ENCODE measurements around the gene LIN9.

Gene LIN9

DNA sequence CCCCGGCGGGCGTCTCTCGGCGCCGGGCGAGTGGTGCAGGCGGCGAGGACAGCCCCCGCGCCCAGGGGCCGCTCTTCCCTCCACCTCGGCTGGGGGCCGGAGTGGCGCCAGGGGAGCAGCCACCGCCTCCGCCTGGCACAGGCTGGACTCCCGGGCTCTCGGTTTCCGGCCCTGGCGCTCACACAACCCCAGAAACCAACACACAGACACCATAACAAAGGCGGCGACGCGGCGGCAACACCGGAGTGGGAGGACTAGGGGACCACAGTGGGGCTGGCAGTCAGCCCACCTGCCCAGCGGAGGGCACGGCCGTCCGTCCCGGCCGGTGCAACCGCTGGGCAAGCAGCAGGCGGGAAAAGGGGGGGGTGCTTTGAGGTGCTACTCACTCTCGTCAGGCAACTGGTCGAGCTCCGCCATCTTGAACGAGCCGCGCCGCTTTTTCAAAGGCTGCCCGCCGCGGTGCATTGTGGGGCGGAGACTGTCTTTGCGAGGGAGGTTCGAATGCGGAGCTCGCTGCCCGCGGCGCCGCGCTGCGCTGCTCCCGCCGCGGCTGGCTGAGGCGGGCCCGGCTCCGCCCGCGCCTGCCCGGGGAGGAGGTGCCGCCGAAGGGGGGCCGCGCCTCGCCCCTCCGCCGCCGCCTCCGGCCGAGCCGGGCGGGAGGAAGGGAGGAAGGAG lies at the start of gene LIN9:
Gene LIN9, minus strand, starts transcription at position 442 of the 675 bp plus-strand sequence. Its CDS starts 25 bp downstream, at position 417.
- Histone ChIP-seq H3K9me3 (ENCODE audit: control insufficient read depth, low read length) (no peaks in the 10 kb centered on the region), H3K36me3 (ENCODE audit: control insufficient read depth, insufficient read depth, low read length) (no peaks in the 10 kb centered on the region), H3K4me1 (ENCODE audit: control insufficient read depth, insufficient read depth, low read length) (peaks cover 22% of the 10 kb centered on the region), H3K27me3 (ENCODE audit: control insufficient read depth, insufficient read depth, low read length) (no peaks in the 10 kb centered on the region), H3K4me3 (ENCODE audit: low read length) (peak within 1 kb of the TSS; percentile 57), H3K9ac (ENCODE audit: low read length) (peak within 1 kb of the TSS; percentile 90)

- Histone ChIP-seq H3K4me1 (ENCODE audit: control insufficient read depth, insufficient read depth, low read length) (no peaks in the 10 kb centered on the region), H3K4me3 (ENCODE audit: low read length) (no peak overlapping the region), H3K36me3 (ENCODE audit: control insufficient read depth, insufficient read depth, low read length) (no peaks in the 10 kb centered on the region), H3K9ac (ENCODE audit: low read length) (no peak overlapping the region), H3K27me3 (ENCODE audit: control insufficient read depth, insufficient read depth, low read length) (no peaks in the 10 kb centered on the region), H3K9me3 (ENCODE audit: control insufficient read depth, low read length) (no peaks in the 10 kb centered on the region)
Measured at GRCh38 chr1:226357416-226357815, 48.5 kb upstream of the LIN9 start.

GRCh38 chr1:226355669-226356551 lies 46.9 kb upstream of the LIN9 start:
- Histone ChIP-seq H3K4me1 (ENCODE audit: control insufficient read depth, insufficient read depth, low read length) (no peaks in the 10 kb centered on the region), H3K4me3 (ENCODE audit: low read length) (no peak overlapping the region), H3K27me3 (ENCODE audit: control insufficient read depth, insufficient read depth, low read length) (no peaks in the 10 kb centered on the region), H3K9ac (ENCODE audit: low read length) (no peak overlapping the region), H3K9me3 (ENCODE audit: control insufficient read depth, low read length) (no peaks in the 10 kb centered on the region), H3K36me3 (ENCODE audit: control insufficient read depth, insufficient read depth, low read length) (no peaks in the 10 kb centered on the region)

- no peak overlapping the region for H3K9ac ChIP-seq (ENCODE audit: low read length)
- H3K4me1 ChIP-seq (ENCODE audit: control insufficient read depth, insufficient read depth, low read length) = peaks cover 7% of the 10 kb centered on the region
Measured at GRCh38 chr1:226355016-226355415, 46.1 kb upstream of the LIN9 start.

DNA sequence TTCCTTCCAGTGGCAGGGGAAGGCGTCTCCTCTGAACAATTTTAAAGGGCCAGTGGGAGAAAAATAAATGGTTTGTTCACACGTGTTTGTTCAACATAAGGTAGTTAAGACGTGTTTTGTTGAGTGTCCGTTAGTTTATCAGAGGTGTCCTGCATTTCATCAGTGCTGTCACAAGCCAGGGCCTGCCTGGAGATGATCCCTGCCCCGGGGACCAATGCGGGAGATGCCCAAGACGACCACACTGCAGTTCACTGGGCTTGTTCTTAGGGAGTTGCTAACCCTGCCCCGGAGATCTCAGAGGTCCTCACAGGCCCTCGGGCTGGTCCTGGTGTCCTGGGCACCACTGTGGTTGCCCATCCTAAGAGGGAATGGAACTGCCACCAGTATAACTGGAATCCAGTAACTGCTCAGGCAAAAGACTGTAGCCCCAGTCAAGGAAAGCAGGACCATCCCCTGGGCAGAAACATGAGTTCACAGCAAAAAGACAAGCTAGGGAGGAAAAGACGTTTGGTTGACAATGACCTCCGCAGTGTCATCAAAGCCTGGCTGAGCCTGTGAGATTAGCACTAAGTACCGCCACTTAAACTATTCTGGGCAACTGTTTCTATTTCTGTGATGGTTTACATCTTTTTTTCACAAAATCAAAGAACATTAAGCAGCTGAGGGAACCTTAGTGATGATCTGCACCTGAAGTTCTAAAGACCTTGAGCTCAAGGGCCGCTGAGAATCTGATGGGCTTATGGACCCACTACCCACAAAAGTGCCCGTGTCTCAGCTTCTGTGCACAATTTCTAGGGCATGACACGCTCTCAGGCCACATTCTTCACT lies 44.9 kb upstream of the LIN9 start:
- no peak overlapping the region for H3K4me3 ChIP-seq (ENCODE audit: low read length)
- H3K4me1 ChIP-seq (ENCODE audit: control insufficient read depth, insufficient read depth, low read length) = peaks cover 16% of the 10 kb centered on the region
- H3K27me3 ChIP-seq (ENCODE audit: control insufficient read depth, insufficient read depth, low read length) = no peaks in the 10 kb centered on the region
- no peaks in the 10 kb centered on the region for H3K9me3 ChIP-seq (ENCODE audit: control insufficient read depth, low read length)
- H3K36me3 ChIP-seq (ENCODE audit: control insufficient read depth, insufficient read depth, low read length) = no peaks in the 10 kb centered on the region
- no peak overlapping the region for H3K9ac ChIP-seq (ENCODE audit: low read length)

More at GRCh38 chr1:226355016-226355415, 46.1 kb upstream of the LIN9 start:
- Histone ChIP-seq H3K27me3 (ENCODE audit: control insufficient read depth, insufficient read depth, low read length) (no peaks in the 10 kb centered on the region), H3K36me3 (ENCODE audit: control insufficient read depth, insufficient read depth, low read length) (no peaks in the 10 kb centered on the region), H3K4me3 (ENCODE audit: low read length) (no peak overlapping the region), H3K9me3 (ENCODE audit: control insufficient read depth, low read length) (no peaks in the 10 kb centered on the region)

DNA sequence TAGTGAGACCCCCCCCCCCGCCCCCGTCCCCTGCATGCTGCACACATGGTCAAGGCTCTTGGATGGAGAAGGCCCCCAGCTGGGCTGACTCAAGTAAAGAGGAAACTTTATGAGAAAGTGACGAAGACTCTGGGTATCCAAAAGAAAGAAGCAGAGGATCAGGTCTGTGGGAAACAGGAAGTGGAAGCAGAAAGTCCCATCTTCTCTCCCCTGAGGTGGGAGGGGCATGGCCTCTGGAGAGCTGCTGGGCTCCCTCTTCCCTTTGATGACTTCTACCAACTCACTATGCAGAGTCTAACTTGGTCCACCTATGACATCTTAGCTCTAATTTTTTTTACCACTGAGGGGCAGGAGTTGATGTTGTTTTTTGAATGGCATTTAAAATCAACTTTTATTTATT lies 42.7 kb upstream of the LIN9 start:
- Histone ChIP-seq H3K9ac (ENCODE audit: low read length) (no peak overlapping the region), H3K36me3 (ENCODE audit: control insufficient read depth, insufficient read depth, low read length) (no peaks in the 10 kb centered on the region), H3K27me3 (ENCODE audit: control insufficient read depth, insufficient read depth, low read length) (no peaks in the 10 kb centered on the region), H3K9me3 (ENCODE audit: control insufficient read depth, low read length) (no peaks in the 10 kb centered on the region), H3K4me1 (ENCODE audit: control insufficient read depth, insufficient read depth, low read length) (peaks cover 19% of the 10 kb centered on the region), H3K4me3 (ENCODE audit: low read length) (no peak overlapping the region)

DNA sequence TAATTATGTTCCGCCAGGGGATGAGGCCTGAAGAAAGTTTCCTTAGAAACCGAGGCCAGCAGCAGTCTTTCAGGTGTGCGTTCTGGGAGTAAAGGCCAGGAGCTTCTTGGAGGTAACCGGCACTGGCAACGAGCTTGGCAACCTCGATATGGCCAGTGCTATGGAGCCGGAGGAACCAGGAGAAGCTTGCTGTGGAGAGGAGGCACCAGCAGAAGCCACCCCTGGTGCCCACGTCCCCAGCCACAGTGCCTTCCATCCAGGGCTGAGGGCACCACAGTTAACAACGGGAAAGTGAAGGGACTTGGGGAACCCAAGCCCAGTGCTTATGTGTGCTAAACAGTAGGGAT lies 41.5 kb upstream of the LIN9 start:
- Histone ChIP-seq H3K4me1 (ENCODE audit: control insufficient read depth, insufficient read depth, low read length) (peaks cover 19% of the 10 kb centered on the region), H3K9me3 (ENCODE audit: control insufficient read depth, low read length) (no peaks in the 10 kb centered on the region), H3K36me3 (ENCODE audit: control insufficient read depth, insufficient read depth, low read length) (no peaks in the 10 kb centered on the region), H3K9ac (ENCODE audit: low read length) (peak overlapping the region; percentile 56), H3K4me3 (ENCODE audit: low read length) (no peak overlapping the region), H3K27me3 (ENCODE audit: control insufficient read depth, insufficient read depth, low read length) (no peaks in the 10 kb centered on the region)

DNA sequence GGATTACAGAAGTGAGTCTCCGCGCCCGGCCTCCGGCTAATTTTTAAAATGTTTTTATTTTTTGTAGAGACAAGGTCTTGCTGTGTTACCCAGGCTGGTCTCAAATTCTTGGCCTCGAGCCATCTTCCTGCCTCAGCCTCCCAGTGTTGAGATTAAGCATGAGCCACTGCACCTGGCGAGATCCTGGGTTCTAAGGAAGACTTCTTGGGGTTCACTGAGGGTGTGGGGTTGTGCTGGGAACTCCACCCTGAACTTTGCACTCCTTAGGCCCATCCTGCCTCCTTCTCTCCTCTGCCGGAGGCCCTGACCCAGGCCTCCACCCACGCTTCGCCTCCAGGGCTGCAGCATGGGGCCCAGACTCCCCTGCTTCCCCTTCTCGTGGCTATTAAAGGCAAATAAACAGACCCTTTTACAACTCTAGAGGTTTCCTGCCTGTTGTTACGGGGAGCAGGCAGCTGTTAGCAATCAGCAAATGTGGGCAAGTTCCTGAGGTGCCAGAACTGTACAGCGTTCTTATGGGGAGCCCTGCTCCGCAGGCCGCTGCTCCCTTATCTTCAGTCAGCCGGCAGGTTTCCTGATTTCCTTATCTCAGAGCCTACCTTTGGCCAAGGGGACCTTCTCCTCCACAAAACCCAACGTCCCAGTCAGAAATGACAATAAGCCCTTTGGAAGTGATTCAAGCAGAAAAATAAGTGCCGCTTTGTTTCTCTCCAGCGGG lies 41.0 kb upstream of the LIN9 start:
- Histone ChIP-seq H3K9ac (ENCODE audit: low read length) (peak overlapping the region; percentile 56), H3K4me3 (ENCODE audit: low read length) (no peak overlapping the region)

GRCh38 chr1:226349081-226349480 lies 40.1 kb upstream of the LIN9 start:
- Histone ChIP-seq H3K4me1 (ENCODE audit: control insufficient read depth, insufficient read depth, low read length) (peaks cover 19% of the 10 kb centered on the region), H3K9ac (ENCODE audit: low read length) (no peak overlapping the region), H3K36me3 (ENCODE audit: control insufficient read depth, insufficient read depth, low read length) (no peaks in the 10 kb centered on the region), H3K27me3 (ENCODE audit: control insufficient read depth, insufficient read depth, low read length) (no peaks in the 10 kb centered on the region), H3K4me3 (ENCODE audit: low read length) (no peak overlapping the region), H3K9me3 (ENCODE audit: control insufficient read depth, low read length) (no peaks in the 10 kb centered on the region)

More for the DNA sequence above, 41.0 kb upstream of the LIN9 start:
- Histone ChIP-seq H3K9me3 (ENCODE audit: control insufficient read depth, low read length) (no peaks in the 10 kb centered on the region), H3K36me3 (ENCODE audit: control insufficient read depth, insufficient read depth, low read length) (no peaks in the 10 kb centered on the region), H3K27me3 (ENCODE audit: control insufficient read depth, insufficient read depth, low read length) (no peaks in the 10 kb centered on the region), H3K4me1 (ENCODE audit: control insufficient read depth, insufficient read depth, low read length) (peaks cover 19% of the 10 kb centered on the region)

GRCh38 chr1:226344441-226345259 lies 35.7 kb upstream of the LIN9 start:
- Histone ChIP-seq H3K36me3 (ENCODE audit: control insufficient read depth, insufficient read depth, low read length) (no peaks in the 10 kb centered on the region), H3K9ac (ENCODE audit: low read length) (no peak overlapping the region), H3K4me1 (ENCODE audit: control insufficient read depth, insufficient read depth, low read length) (peaks cover 8% of the 10 kb centered on the region), H3K4me3 (ENCODE audit: low read length) (no peak overlapping the region), H3K9me3 (ENCODE audit: control insufficient read depth, low read length) (no peaks in the 10 kb centered on the region), H3K27me3 (ENCODE audit: control insufficient read depth, insufficient read depth, low read length) (no peaks in the 10 kb centered on the region)

DNA sequence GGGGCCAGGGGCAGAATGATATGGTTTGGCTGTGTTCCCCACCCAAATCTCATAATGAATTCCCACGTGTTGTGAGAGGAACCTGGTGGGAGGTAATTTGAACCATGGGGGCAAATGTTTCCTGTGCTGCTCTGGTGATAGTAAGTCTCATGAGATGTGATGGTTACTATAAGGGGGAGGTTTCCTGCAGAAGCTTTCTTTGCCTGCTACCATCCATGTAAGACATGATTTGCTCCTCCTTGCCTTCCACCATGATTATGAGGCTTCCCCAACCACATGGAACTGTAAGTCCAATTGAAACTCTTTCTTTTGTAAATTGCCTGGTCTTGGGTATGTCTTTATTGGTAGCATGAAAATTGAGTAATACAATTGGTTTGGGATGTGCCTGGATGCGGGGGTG lies 33.7 kb upstream of the LIN9 start:
- no peak overlapping the region for H3K9ac ChIP-seq (ENCODE audit: low read length)
- no peak overlapping the region for H3K4me3 ChIP-seq (ENCODE audit: low read length)
- H3K27me3 ChIP-seq (ENCODE audit: control insufficient read depth, insufficient read depth, low read length) = no peaks in the 10 kb centered on the region
- no peaks in the 10 kb centered on the region for H3K36me3 ChIP-seq (ENCODE audit: control insufficient read depth, insufficient read depth, low read length)
- H3K4me1 ChIP-seq (ENCODE audit: control insufficient read depth, insufficient read depth, low read length) = no peaks in the 10 kb centered on the region
- H3K9me3 ChIP-seq (ENCODE audit: control insufficient read depth, low read length) = no peaks in the 10 kb centered on the region

Measured in mucosa of stomach (tissue), 1 donor.